ENCODE data around the gene BLOC1S5.
"Not testable (repeated sequence)": the region's sequence is repeated elsewhere in the genome, so short reads cannot be mapped to it uniquely, and the experiment has no call there.

The BLOC1S5 gene

DNA sequence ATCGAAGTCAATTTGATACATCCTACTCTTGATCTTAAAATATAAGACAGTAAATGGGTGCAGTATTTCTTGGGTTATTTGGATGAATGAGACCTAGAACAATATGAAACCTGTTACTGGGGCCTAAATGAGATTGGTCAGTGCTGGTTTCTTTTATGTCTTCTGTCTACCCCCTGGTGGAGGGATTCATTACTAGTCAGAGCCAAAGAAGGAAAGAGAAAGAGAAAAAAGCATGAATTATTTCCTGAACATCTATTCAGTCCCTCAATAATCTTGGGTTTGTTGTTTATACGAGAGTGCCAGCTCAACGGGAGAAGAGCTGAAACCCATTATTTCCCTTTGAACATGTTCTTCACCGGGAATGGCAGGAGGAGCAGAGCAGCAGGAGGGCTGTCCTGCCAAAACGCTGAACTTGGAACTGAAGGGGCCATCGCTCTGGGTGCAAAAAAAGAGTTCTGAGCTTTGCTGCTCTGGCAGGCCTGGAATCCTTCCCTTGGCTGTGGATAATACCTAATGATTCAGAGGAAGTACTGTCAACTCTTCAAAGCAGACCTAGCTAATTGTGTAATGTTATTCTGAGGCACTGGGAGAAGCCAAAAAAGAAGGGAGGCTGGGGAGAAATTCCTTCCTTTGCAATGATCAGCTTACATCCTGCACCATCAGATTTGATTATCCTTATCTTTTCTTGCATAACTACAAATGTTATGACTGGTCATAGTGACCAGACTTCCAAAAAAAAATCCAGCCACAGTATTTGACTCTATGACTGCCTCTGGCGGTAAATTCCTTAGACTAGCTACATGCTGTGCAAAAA, 72.0 kb downstream of the BLOC1S5 start:
- no peak for DNase-seq

DNA sequence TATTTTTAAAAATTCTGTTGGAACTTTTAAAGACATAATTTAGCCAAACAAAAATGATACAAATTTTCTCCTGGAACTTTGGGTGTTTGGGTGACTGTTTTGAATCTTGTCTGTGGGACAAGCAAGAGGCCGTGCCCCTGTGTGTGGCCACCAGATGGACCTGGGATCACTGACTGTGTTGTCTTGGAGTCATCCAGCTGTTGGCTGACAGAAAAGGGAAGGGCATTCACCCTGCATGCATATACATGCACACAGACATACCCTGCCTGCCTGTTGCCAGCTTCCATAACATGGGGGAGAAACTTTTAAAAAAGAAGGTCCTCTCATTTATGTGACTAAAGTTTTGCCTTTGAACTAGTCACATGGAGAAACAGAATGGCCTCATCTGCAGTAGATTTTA, 72.7 kb downstream of the BLOC1S5 start:
- no peak for DNase-seq

DNA sequence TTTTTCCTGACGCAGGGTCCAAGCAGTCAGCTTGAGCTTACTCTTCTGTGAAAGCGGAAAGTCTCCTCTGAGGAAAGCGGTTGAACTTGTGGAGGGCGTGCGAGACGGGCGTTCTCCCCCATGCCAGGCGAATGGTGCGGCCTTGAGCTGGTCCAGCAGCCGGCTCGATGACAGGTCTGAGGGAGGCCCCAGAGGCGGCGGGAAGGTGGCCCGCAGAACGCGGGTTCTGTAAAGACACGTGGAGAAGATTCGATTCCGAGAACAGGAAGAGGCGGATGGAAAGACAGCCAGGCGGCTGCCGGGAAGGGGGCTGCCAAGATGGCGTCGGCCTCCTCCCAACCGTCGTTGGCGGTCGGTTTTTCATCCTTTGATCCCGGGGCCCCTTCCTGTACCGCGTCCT, 78.0 kb downstream of the BLOC1S5 start:
- no peak for DNase-seq

DNA sequence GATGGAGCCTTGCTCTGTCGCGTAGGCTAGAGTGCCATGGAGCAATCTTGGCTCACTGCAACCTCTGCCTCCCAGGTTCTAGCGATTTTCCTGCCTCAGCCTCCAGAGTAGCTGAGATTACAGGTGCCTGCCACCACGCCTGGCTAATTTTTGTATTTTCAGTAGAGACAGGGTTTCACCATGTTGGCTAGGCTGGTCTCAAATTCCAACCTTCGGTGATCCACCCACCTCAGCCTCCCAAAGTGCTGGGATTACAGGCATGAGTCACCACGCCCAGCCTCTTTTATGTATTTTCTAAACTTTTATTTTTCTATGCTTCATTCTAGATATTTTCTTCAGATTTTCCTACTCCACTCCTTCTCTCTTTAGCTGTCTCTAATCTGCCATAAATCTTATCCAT, 80.2 kb downstream of the BLOC1S5 start:
- not testable (repeated sequence) for DNase-seq

DNA sequence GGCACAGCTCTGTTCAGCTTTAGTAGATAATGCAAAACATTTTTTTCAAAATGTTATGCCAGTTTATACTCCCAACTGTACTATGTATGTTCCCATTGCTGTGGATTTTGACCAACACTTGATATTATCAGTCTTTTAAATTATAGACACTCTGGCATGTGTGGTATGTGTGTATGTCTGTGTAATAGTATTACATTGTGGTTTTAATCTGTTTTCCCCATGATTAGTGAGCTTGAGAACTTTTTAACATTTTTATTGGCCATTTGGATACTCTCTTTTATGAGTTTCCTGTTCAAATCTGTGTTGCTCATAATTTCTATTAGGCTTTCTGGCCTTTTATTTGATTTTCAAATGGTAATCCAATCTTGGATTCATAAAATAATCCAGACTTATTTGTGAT, 84.4 kb downstream of the BLOC1S5 start:
- no peak for DNase-seq

DNA sequence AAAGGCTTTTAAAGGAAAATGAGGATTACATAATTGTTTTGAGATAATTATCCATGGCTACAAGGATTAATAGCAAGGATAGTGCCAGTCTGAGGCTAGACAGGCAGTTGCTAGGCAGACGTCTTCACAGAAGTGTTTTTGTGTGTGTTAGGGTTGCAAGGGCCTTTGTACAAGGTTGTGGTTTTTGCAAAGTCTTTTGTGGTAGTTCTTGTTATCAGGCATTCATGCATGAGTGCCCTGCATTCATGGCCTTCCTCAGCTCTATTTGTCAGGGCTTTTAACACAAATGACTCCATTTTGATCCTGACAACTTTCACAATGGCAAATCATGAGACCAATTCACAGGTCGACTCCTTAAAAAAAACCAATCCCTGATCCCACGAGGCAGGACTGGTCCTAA, 85.5 kb downstream of the BLOC1S5 start:
- DNase-seq, result no peak

DNA sequence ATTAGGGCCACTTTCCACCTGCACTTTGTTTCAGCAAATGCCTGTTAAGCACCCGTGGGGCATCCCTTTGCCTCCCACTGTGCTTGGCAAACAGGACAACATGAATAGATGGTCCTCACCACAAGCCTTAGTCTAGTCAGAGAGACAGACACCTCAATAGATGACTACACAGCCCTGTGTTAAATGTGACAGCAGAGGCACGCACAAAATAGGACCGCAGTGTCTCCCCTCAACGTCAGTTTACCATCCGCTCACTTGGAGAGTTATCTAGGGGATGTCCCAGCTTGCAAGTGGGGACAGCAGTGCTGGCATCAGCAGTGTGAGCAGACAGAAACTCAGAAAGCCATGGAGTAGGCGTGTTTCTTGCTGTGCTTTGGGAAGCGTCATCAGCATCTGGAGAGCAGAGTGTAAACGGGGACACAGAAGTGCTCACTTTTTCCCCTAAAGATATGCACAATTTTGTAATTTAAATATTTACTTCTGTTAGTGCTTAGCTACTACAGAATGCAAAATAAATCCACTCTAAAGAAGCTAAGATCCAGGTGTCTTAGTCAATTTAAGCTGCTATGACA, 87.6 kb downstream of the BLOC1S5 start:
- no peak for DNase-seq

DNA sequence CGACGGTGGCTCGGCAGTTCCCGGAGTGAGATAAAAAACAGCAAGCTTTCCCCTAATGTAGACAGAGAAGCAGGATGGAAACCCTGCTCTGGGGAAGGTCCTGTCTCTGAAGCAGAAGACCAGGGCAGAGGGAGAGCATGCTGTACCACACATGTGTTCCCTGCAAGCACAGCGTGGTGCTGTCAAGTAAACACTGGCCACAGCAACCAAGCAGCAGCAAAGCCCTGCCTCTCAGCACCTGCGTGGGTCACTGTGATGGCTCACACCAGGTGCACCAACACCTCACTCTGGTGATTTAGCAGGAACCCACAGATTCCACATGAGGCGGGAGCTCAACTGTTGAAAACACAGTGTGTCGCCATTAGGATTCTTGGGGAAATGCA, 88.4 kb downstream of the BLOC1S5 start:
- DNase-seq, result no peak

DNA sequence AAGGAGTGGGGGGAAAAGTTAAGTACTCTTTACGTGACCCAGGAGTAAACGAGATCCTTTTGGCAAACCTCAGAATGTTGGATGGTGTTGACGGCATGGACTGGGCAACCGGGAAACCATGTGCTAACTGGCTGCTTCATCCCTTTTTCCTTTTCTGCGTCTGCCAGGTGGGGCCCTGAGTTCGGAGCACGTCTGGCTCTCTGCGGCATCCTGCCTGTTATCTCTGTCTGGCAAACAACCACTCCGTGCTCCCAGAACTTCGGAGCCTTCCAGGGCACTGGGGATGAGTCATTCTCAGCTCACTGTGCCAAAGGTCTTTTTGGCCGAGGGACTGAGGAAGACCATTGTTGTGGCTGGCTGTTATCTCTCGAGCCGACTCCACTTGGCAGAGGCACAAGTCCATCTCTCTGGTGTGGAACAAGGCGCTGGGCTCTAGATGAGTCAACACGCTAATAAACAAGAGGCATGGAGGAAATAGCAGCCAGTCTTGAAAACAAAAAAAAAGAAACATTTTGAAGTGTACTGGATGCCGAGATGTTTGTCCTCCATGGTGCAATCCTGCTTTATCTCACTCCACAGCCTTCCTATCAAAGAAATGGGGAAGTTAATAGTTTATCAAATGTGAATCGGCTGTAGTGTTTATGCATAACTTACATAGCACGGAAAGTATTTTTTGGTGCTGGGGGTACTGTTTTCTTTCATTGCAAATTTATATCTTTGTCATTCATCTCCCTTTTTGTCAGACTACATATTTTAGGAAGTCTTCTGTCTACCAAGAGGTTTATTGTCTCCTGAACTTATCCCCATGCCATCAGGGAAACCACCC, 89.0 kb downstream of the BLOC1S5 start:
- no peak for DNase-seq

DNA sequence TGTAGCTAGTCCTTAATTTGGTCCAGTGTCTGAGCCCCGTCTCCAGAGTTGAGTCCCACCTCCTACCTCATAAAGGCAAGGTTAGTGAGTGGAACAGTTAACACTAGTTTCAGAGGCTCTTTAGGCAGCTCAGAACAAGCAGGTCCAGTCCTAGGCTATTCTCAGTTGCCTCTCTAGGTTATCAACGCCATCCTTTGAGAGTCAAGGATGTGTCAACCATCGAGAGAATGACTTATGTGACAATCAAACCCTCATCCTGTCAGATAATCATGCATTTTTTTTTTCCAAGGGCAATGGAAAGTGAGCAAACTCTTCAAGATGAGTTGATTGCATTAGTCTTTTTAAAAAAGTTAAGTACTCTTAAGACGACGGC, 89.6 kb downstream of the BLOC1S5 start:
- DNase-seq, result no peak

DNA sequence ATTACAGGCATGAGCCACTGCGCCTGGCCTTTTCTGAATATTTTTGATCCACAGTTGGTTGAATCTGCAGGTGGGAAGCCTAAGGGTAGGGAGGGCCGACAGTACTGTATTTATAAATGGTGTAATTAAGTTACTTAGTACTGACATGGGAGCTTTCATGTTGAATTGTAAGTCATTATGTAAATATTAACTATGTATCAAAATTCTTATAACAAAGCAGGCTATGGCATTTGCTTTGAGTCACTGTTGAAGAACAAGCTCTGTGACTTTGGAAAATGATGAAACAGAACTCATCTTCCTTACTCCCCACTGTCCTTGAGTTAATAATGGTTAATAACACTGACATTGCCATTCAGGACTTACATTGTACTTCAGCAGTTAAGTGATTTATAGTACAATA, 90.6 kb downstream of the BLOC1S5 start:
- DNase-seq, result no peak

DNA sequence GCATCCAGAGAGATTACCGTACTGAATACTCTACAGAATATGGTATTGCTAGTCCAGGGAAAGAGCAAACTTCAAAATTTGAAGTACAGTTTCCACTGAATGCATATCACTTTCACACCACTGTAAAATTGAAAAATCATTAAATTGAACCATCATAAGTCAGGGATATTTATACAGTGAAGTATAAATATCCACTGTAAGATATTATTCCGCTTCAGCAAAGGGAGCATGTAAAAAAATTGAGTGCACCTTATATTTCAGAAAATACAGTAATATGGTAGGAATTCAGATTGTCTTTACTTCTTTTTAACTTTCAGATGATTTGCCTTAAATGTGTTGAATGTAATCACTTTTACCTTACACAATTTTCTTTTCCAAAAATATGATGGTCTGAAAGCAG, 92.7 kb downstream of the BLOC1S5 start:
- no peak for DNase-seq

DNA sequence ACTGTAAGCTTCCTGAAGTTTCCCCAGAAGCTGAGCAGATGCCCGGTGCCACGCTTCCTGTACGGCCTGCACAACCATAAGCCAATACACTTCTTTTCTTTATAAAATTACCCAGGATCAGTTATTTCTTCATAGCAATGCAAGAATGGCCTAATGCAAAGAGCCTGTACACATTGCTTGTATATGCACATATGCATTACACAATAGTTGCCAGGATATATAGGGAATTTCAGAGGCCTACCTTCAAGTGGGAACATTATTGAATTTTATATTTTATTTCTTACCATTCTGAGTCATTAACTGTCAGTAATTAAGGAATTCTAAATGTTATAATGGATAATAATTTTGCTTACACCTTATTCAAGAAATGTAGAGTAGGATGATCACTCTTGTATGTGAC, 93.6 kb downstream of the BLOC1S5 start:
- DNase-seq, result no peak

Measured in activated CD8-positive, alpha-beta memory T cell treated with anti-CD3 and anti-CD28 coated beads, Interleukin-2, amount 50 U/mL, for 48 hours (primary cell).